Hepatic stellate cell (primary cell): ENCODE measurements around the gene TRIM56.
"Not testable (repeated sequence)": the region's sequence is repeated elsewhere in the genome, so short reads cannot be mapped to it uniquely, and the experiment has no call there.

Experiments used
- DNase-seq: peaks from one replicate; pipeline ENCODE4 v3.0.0; 2011; ENCODE audit warnings: low spot score

Gene TRIM56, protein sequence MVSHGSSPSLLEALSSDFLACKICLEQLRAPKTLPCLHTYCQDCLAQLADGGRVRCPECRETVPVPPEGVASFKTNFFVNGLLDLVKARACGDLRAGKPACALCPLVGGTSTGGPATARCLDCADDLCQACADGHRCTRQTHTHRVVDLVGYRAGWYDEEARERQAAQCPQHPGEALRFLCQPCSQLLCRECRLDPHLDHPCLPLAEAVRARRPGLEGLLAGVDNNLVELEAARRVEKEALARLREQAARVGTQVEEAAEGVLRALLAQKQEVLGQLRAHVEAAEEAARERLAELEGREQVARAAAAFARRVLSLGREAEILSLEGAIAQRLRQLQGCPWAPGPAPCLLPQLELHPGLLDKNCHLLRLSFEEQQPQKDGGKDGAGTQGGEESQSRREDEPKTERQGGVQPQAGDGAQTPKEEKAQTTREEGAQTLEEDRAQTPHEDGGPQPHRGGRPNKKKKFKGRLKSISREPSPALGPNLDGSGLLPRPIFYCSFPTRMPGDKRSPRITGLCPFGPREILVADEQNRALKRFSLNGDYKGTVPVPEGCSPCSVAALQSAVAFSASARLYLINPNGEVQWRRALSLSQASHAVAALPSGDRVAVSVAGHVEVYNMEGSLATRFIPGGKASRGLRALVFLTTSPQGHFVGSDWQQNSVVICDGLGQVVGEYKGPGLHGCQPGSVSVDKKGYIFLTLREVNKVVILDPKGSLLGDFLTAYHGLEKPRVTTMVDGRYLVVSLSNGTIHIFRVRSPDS

DNA sequence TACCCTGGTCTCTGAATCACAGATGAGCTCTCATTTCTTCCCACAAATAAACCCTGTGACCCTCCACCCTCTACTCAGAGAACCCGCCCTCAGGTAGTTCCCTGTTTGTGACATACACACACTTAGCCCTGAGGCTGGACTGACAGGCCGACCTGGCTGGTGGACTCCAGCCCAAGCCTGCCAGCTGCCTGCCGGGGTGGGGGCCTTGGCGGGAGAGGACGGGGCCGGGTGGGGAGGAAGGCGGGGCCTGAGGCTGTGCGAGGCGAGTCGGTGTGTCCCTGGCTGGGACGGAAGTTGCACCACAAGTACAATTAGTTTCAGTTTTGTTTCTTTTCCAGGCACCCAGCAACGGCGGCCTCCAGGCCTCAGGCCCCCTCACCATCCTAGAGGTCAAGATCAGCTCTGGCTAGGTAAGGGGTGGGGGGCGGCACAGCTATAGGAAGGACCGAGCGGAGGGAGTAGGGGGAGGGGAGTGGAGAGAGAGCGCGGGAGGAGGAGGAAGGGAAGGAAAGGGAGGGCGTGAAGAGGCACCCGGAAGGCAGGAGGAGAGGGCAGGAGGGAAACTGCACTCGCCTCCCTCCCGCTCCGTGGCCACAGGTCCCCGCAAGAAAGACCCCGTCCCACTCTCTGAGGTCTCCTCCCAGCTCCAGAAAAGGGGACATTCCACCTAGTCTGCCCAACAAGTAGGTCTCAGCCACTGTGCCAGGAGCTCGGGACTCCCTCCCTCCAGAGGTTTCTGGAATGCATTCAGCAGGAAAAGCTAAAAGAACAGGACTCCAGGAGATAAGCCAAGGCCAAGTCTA lies at the start of gene TRIM56:
Gene TRIM56, plus strand, starts transcription at position 320 of the 803 bp plus-strand sequence. CDS start 1,832 bp downstream, outside the sequence.
- DNase-seq: peak; percentile 88

DNA sequence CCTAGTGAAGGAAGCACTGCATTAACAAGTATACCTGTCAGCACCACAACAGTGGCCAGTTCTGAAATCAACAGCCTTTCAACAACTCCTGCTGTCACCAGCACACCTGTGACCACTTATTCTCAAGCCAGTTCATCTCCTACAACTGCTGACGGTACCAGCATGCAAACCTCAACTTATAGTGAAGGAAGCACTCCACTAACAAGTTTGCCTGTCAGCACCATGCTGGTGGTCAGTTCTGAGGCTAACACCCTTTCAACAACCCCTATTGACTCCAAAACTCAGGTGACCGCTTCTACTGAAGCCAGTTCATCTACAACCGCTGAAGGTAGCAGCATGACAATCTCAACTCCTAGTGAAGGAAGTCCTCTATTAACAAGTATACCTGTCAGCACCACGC lies 49.3 kb upstream of the TRIM56 start:
- no peak for DNase-seq

DNA sequence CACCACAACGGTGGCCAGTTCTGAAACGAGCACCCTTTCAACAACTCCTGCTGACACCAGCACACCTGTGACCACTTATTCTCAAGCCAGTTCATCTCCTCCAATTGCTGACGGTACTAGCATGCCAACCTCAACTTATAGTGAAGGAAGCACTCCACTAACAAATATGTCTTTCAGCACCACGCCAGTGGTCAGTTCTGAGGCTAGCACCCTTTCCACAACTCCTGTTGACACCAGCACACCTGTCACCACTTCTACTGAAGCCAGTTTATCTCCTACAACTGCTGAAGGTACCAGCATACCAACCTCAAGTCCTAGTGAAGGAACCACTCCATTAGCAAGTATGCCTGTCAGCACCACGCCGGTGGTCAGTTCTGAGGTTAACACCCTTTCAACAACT lies 44.0 kb upstream of the TRIM56 start:
- DNase-seq: not testable (repeated sequence)

DNA sequence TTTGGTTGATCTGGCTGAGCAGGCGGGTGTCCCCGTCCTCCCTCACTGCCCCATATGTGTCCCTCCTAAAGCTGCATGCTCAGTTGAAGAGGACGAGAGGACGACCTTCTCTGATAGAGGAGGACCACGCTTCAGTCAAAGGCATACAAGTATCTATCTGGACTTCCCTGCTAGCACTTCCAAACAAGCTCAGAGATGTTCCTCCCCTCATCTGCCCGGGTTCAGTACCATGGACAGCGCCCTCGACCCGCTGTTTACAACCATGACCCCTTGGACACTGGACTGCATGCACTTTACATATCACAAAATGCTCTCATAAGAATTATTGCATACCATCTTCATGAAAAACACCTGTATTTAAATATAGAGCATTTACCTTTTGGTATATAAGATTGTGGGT lies 26.9 kb upstream of the TRIM56 start:
- peak; percentile 29 for DNase-seq

DNA sequence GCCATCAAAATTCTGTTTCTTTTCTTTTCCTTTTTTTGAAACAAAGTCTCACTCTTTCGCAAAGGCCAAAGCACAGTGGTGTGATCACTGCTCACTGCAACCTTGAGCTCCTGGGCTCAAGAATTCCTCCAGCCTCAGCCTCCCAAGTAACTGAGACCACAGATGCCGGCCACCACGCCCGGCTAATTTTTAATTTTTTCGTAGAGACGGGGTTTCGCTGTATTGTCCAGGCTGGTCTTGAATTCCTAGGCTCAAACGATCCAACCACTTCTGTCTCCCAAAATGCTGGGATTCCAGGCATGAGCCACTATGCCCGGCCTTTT lies 25.7 kb upstream of the TRIM56 start:
- DNase-seq: no peak

DNA sequence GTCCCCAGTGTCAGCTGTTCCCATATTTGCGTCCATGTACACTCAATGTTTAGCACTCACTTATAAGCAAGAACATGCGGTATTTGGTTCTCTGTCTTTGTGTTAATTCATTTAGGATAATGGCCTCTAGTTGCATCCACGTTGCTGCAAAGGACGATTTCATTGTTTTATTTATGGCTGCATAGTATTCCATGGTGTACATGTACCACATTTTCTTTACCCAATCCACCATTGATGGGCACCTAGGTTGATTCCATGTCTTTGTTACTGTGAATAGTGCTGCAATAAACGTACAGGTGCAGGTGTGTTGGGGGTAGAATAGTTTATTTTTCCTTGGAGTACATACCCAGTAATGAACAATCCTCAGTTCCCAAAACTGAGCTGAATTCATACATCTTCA lies 24.3 kb upstream of the TRIM56 start:
- no peak for DNase-seq

DNA sequence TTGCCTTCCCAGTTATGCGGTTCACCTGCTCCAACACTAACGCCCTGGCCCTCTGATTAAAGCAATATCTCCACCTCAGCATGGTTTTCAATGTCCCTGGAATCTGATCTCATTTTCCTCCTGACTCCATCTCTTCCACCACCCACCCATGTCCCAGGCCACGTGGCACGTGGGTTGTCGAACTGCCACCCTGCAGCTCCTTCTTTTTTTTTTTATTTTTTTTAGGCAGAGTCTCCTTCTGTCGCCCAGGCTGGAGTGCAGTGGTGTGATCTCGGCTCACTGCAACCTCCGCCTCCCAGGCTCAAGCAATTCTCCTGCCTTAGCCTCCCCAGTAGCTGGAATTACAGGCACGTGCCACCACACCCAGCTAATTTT lies 21.1 kb upstream of the TRIM56 start:
- DNase-seq: not testable (repeated sequence)

DNA sequence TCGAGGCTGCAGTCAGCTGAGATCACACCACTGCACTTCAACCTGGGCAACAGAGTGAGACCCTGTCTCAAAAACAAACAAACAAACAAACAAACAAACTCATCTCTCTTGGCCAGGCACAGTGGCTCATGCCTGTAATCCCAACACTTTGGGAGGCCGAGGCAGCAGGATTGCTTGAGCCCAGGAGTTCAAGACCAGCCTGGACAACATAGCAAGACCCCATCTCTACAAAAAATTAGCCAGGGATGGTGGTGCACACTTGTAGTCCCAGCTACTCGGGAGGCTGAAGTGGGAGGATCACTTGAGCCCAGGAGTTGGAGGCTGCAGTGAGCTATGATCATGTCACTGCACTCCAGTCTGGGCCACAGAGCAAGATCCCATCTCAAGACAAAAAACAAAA lies 20.1 kb upstream of the TRIM56 start:
- DNase-seq: not testable (repeated sequence)

DNA sequence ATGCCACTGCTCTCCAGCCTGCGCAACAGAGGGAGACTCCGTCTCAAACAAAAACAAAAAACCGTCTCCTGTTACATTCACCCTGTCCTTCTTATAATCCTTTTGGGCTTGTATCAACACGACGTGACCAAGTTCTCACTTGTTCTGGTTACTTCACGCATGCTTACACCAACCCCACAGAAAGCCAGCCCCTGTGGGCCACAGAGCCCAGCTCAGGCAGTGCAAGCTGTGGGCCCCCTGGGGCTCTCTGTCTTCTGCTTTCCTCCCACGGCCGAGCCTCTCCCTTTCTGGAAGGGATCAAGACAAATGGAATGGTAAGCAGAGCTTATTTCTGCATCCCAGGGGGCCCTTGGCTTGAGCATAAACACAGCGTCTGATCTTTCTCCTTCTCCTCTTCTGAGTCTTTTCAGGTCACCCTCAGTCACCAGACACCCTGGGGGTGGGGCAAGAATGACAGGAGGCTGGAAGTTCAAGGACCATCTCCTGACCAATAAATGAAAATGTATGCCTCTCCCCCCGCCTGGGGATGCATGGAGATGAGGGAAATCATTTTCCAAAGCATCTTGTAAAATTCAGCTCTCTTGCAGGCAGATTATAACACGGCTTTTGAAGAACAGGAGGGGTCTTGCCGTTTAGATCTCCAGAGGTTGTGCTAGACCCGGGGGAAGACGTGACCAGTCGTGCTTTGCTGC lies 19.0 kb upstream of the TRIM56 start:
- no peak for DNase-seq

DNA sequence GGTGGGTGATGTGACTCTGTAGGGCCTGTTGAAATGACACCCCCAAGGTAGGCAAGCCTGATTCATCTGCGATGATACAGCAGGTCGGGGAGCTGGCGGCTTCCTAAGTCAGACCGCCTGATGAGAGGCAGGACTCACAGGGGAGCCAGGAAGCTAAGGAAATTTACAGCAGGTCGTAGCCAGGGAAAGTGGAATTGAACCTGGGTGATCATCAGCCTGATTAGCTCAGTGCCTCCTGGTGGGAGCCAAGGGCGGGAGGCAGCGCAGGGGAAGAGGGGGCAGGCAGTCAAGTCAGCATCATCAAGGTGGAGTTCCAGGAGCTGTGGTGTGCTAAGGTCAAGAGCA lies 18.5 kb upstream of the TRIM56 start:
- DNase-seq: no peak

DNA sequence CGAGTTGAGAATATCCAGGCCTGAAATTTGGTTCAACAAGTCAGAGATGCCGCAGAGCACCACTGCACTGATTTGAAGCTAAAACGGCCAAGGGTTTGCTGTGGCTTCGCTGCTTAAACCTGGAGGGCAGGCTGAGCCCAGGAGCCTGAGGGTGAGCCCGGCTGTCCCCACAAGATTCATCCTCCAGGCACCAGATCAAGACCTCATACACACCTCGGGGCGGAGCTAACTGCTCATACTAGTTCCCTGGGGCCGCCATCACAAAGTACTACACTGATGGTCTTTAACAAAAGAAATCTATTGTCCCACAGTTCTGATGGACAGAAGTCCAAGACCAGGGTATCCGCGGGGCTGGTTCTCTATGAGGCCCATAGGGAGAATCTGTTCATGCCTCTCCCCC lies 16.9 kb upstream of the TRIM56 start:
- DNase-seq: no peak

DNA sequence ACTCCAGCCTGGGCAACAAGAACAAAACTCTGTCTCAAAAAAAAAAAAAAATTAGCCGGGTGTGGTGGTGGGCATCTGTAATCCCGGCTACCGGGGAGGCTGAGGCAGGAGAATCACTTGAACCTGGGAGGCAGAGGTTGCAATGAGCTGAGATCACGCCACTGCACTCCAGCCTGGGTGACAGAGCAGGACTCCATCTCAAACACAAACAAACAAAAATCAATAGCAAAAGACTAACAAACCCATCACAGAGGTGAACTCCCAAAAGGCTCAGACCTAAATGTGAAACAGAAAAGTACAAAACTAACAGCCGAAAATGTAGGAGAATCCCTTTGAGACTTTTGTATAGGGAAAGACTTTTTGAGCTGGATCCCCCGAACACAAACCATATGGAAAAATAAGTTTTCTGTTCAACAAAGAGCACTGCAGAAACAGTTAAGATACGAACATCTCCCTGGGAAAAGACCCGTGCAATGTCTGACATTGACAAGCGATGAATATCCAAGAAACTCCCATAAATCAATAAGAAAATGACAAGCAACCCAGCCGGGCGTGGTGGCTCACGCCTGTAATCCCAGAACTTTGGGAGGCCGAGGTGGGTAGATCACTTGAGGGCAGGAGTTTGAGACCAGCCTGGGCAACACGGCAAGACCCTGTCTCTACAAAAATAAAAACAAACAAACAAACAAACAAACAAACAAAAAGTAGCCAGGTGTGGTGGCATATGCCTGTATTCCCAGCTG lies 13.7 kb upstream of the TRIM56 start:
- DNase-seq: not testable (repeated sequence)

DNA sequence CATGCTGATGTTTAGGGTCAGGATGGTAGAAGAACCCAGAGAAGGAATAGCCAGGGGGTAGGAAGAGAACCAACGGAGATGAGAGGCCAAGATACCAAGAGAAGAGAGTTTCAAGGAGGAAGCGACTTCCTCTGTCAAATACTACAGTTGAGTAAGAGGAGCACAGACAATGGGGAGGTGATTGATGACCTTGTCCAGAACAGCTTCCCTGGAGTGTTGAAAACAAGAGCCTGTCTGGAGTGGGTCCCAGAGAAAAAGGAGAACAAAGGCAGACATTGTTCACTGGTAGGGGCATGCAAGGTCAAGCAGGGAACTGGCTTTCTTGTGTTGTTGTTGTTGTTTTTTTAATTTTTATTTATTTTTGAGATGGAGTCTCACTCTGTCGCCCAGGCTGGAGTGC lies 9.6 kb upstream of the TRIM56 start:
- no peak for DNase-seq

DNA sequence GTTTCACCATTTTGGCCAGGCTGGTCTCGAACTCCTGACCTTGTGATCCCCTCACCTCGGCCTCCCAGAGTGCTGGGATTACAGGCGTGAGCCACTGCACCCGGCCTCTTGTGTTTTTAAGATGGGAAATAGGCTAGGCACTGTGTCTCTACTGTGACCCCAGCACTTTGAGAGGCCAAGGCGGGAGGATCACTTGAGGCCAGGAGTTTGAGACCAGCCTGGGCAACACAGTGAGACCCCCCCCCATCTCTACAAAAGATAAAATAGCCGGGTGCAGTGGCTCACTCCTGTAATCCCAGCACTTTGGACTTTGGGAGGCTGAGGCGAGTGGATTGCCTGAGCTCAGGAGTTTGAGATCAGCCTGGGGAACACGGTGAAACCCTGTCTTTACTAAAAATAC lies 9.1 kb upstream of the TRIM56 start:
- not testable (repeated sequence) for DNase-seq

DNA sequence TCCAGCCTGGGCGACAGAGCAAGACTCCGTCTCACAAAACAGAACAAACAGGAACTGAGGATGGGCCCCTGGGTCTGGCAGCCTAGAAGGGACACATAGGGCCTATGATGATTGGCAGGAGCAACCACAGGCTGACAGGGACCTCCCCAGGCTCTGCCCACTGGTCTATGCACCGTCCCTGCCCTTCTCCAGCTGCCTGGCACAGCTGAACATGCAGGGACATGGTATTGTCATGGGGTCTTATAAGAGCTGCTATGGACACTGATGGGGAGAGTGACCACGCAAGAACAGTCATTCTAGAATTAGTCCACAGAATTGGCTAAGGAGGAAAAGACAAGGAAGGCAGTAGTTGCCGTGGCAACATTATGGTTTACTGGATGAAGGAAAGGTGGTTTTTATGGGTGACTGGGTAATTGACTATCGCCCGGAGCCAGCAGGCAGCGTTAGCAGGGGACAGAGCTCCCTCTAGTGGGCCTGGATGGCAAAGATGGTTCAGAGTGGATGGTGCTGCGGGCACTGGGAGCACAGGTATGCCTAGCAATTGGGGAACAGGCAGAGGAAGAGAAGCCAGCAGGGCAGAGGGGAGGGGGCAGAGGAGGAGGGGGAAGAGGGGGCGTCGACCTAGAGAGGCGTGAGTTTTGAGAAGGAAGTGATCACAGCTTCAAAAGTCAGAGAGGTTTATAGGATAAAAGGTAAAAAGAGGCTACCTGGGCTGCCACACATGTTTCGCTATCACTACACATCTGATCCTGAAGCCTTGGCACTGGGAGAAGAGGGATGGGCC lies 7.8 kb upstream of the TRIM56 start:
- peak; percentile 83 for DNase-seq

DNA sequence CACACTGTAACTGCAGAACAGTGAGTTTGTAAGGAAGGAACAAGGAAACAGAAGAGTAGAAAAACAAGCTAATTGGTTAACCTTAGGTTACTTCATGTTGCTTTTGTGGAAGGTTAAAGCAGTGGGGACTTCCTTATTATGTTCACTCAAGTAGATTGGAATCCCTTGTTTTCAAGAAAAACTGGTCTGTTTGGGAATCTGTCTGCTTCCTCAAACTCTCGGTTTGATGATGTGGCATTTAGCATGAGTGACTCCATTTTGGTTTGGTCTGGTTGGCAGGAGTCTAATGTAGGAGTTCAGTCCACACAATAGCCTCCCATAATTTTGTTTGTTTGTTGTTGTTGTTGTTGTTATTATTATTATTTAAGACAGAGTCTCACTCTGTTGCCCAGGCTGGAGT lies 3.8 kb upstream of the TRIM56 start:
- DNase-seq: no peak

DNA sequence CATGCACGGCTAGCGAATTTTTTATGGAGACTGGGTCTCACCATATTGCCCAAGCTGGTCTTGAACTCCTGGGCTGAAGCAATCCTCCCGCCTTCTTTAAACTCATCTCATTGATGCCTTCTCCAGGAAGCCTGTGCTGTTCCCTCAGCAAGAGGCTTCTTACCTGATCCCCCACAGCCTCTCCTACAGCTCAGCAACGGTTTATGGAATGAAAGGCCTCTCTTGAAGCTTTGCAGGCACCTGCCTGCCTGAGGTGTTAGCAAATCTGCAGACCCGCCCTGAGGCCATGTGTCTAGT lies 468 bp upstream of the TRIM56 start:
- no peak for DNase-seq

DNA sequence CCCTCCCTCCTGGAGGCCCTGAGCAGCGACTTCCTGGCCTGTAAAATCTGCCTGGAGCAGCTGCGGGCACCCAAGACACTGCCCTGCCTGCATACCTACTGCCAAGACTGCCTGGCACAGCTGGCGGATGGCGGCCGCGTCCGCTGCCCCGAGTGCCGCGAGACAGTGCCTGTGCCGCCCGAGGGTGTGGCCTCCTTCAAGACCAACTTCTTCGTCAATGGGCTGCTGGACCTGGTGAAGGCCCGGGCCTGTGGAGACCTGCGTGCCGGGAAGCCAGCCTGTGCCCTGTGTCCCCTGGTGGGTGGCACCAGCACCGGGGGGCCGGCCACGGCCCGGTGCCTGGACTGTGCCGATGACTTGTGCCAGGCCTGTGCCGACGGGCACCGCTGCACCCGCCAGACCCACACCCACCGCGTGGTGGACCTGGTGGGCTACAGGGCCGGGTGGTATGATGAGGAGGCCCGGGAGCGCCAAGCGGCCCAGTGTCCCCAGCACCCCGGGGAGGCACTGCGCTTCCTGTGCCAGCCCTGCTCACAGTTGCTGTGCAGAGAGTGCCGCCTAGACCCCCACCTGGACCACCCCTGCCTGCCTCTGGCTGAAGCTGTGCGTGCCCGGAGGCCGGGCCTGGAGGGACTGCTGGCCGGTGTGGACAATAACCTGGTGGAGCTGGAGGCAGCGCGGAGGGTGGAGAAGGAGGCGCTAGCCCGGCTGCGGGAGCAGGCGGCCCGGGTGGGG lies 2.2 kb downstream of the TRIM56 start:
- no peak for DNase-seq

DNA sequence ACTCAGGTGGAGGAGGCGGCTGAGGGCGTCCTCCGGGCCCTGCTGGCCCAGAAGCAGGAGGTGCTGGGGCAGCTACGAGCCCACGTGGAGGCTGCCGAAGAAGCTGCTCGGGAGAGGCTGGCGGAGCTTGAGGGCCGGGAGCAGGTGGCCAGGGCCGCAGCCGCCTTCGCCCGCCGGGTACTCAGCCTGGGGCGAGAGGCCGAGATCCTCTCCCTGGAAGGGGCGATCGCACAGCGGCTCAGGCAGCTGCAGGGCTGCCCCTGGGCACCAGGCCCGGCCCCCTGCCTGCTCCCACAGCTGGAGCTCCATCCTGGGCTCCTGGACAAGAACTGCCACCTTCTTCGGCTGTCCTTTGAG lies 2.8 kb downstream of the TRIM56 start:
- DNase-seq: no peak

DNA sequence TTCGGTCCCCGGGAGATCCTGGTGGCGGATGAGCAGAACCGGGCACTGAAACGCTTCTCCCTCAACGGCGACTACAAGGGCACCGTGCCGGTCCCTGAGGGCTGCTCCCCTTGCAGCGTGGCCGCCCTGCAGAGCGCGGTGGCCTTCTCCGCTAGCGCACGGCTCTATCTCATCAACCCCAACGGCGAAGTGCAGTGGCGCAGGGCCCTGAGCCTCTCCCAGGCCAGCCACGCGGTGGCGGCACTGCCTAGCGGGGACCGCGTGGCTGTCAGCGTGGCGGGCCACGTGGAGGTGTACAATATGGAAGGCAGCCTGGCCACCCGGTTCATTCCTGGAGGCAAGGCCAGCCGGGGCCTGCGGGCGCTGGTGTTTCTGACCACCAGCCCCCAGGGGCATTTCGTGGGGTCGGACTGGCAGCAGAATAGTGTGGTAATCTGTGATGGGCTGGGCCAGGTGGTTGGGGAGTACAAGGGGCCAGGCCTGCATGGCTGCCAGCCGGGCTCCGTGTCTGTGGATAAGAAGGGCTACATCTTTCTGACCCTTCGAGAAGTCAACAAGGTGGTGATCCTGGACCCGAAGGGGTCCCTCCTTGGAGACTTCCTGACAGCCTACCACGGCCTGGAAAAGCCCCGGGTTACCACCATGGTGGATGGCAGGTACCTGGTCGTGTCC lies 3.7 kb downstream of the TRIM56 start:
- no peak for DNase-seq
